Glutamatergic neuron (in vitro differentiated cells): ENCODE results near the gene LRFN3. TPM values are rescaled to one million over a fixed set of nuclear protein-coding genes. Genes with fewer than 3 reads are reported as not detected.
"Not testable (repeated sequence)": the region's sequence is repeated elsewhere in the genome, so short reads cannot be mapped to it uniquely, and the experiment has no call there.

Experiments used
- DNase-seq: peaks from one replicate; pipeline ENCODE4 v3.0.0; 2022
- H3K27ac Mint-ChIP-seq: one replicate; pipeline ENCODE4 v1.8.0; 2020; ENCODE audit warnings: mild to moderate bottlenecking, mixed read lengths, inconsistent platforms; ENCODE audit not compliant: unreplicated experiment
- H3K27me3 Mint-ChIP-seq: one replicate; pipeline ENCODE4 v1.8.0; 2020; ENCODE audit warnings: mild to moderate bottlenecking, moderate library complexity, mixed read lengths, inconsistent platforms; ENCODE audit not compliant: unreplicated experiment
- H3K36me3 Mint-ChIP-seq: one replicate; pipeline ENCODE4 v1.8.0; 2020; ENCODE audit warnings: mild to moderate bottlenecking, mixed read lengths, inconsistent platforms; ENCODE audit not compliant: unreplicated experiment
- H3K4me1 Mint-ChIP-seq: one replicate; pipeline ENCODE4 v1.8.0; 2020; ENCODE audit warnings: mild to moderate bottlenecking, low read depth, mixed read lengths, inconsistent platforms; ENCODE audit not compliant: unreplicated experiment
- H3K4me3 Mint-ChIP-seq: one replicate; pipeline ENCODE4 v1.8.0; 2020; ENCODE audit warnings: mild to moderate bottlenecking, mixed read lengths, inconsistent platforms; ENCODE audit not compliant: unreplicated experiment
- H3K9me3 Mint-ChIP-seq: one replicate; pipeline ENCODE4 v1.8.0; 2020; ENCODE audit warnings: mild to moderate bottlenecking, moderate library complexity, mixed read lengths, inconsistent platforms; ENCODE audit not compliant: unreplicated experiment
- total RNA-seq: library from RNA; stranded (reverse); fragmentation: NEBNext Ultra II Directional; extraction: Animal tissue kit (Norgen Biotek cat#: 25700); gene quantifications from one replicate; pipeline ENCODE4 v1.2.1, GENCODE V29; 2021; ENCODE audit not compliant: unreplicated experiment
- TF ChIP-seq, protein P1 (sequence below): fragments of 200-600 bp; sonication (generic); IDR thresholded peaks from one replicate; pipeline ENCODE4 v1.5.0; 2021; ENCODE audit not compliant: partially characterized antibody, unreplicated experiment

Gene LRFN3
- total RNA-seq, 1 donor from 2014 or later = 40.6 TPM

DNA sequence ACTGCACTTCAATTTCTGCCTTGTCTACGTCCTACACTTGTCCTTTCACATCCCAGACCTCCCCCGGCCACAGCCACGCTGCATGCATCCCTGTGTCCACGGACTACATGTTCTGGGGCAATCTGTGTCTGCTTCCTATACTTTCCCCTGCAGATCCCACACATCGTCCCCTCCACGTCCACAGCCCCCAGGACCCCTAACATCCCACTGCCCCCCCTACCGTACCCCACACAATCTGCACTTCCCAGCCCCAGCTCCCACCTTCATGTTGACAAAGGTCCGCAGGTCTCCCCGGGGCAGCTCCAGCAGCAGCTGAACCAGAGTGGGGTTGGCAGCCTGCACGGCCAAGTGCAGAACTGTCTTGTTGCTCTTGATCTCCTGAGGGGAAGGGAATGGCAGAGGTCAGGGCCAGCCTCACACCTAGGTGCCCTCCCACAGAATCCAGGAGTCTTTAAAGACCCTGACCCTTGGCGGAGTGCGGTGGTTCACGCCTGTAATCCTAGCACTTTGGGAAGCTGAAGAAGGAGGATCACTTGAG lies 46.0 kb upstream of the LRFN3 start:
- no peak overlapping the region for H3K4me3 Mint-ChIP-seq
- no peak for DNase-seq
- peaks cover 4% of the 10 kb centered on the region for H3K27me3 Mint-ChIP-seq
- TF ChIP-seq, protein P1, sequence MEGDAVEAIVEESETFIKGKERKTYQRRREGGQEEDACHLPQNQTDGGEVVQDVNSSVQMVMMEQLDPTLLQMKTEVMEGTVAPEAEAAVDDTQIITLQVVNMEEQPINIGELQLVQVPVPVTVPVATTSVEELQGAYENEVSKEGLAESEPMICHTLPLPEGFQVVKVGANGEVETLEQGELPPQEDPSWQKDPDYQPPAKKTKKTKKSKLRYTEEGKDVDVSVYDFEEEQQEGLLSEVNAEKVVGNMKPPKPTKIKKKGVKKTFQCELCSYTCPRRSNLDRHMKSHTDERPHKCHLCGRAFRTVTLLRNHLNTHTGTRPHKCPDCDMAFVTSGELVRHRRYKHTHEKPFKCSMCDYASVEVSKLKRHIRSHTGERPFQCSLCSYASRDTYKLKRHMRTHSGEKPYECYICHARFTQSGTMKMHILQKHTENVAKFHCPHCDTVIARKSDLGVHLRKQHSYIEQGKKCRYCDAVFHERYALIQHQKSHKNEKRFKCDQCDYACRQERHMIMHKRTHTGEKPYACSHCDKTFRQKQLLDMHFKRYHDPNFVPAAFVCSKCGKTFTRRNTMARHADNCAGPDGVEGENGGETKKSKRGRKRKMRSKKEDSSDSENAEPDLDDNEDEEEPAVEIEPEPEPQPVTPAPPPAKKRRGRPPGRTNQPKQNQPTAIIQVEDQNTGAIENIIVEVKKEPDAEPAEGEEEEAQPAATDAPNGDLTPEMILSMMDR = no peak
- peak overlapping the region; percentile 83 for H3K27ac Mint-ChIP-seq
- H3K9me3 Mint-ChIP-seq = peaks cover 1% of the 10 kb centered on the region
- peaks cover 12% of the 10 kb centered on the region for H3K36me3 Mint-ChIP-seq
- peaks cover 9% of the 10 kb centered on the region for H3K4me1 Mint-ChIP-seq

DNA sequence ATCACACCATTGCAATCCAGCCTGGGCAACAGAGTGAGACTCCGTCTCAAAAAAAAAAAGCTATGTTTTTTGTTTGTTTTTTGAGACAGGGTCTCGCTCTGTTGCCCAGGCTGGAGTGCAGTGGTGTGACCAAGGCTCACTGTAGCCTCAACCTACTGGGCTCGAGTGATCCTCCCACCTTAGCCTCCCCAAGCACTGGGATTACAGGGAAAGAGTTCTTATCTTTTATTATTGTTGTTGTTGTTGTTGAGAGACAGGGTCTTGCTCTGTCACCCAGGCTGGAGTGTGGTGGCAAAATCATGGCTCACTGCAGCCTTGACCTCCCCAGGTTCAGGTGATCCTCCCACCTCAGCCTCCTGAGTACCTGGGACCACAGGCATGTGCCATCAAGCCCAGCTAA lies 44.4 kb upstream of the LRFN3 start:
- H3K4me1 Mint-ChIP-seq, H3K9me3 Mint-ChIP-seq, DNase-seq, H3K27ac Mint-ChIP-seq, H3K4me3 Mint-ChIP-seq, H3K27me3 Mint-ChIP-seq: not testable (repeated sequence)
- peaks cover 12% of the 10 kb centered on the region for H3K36me3 Mint-ChIP-seq

DNA sequence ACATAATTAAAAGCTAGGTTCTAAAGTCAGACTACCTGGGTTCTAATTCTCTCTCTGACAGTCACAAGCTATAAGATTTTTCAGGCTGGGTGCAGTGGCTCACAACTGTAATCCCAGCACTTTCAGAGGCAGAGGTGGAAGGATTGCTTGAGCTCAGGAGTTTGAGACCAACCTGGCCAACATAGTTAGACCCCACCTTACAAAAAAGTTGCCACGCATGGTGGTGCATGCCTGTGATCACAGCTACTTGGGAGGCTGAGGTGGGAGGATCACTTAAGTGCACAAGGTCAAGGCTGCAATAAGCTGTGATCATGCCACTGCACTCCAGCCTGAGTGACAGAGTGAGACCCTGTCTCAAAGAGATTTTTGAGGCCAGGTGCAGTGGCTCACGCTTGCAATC lies 41.8 kb upstream of the LRFN3 start:
- no peaks in the 10 kb centered on the region for H3K9me3 Mint-ChIP-seq
- H3K4me1 Mint-ChIP-seq = peaks cover 11% of the 10 kb centered on the region
- H3K4me3 Mint-ChIP-seq = no peak overlapping the region
- TF ChIP-seq, protein P1 = no peak
- H3K27me3 Mint-ChIP-seq = peaks cover 5% of the 10 kb centered on the region
- no peak for DNase-seq
- H3K27ac Mint-ChIP-seq = no peak overlapping the region
- H3K36me3 Mint-ChIP-seq = peaks cover 3% of the 10 kb centered on the region

DNA sequence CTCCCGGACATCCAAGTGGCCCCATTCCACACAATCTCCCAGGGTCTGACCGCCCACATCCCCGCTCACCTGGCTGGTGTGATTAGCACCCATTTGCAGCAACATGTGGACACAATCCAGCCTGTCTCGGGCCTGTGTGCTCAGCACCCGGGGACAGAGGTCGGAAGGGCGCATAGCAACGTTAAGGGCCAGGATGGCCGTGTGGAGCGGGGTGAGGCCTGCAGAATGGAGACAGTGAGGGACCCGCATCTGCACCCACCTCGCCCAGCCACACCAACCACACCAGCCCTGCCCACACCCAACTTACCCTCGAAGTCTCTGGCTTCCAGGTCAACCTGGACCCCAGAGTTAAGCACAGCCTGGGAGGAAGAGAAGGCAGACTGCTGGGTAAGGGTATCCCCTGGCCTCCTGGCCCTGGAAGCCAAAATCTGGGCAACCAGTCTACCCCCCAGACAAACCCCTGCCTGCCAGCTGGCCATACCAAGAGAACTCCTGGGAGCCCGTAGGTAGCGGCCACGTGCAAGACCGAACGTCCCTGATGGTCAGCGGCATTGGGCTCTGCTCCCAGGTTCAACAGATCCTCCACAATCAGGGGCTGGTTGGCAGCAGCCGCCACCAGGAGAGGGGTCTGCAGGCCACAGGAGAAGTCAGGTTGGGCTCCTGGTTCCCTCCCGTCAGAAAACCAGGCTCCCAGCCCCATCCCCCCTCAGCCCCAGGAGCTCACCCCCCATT lies 40.1 kb upstream of the LRFN3 start:
- no peaks in the 10 kb centered on the region for H3K36me3 Mint-ChIP-seq
- H3K4me1 Mint-ChIP-seq = peaks cover 4% of the 10 kb centered on the region
- no peaks in the 10 kb centered on the region for H3K9me3 Mint-ChIP-seq
- no peak for DNase-seq
- H3K27me3 Mint-ChIP-seq = peaks cover 3% of the 10 kb centered on the region
- no peak overlapping the region for H3K4me3 Mint-ChIP-seq
- TF ChIP-seq, protein P1 = no peak
- H3K27ac Mint-ChIP-seq = no peak overlapping the region

DNA sequence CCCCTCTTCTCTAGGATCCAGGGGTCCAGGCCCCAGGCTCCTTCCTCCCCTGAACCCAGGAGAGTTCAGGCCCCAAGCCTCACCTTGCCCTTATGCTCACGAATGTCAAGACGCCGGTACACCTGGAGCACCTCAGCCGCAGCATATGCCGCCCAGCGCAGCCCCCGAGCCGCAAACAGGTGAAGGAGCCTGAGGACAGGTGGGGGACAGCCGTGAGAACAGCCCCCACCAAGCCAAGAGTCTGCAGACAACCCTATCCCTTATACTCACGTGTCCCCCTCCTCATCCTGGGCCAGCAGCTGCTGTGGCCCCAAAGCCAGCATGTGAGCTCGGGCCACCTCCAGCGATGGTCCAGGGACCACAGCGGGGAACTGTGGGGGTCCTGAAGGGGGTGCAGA lies 39.5 kb upstream of the LRFN3 start:
- Mint-ChIP-seq H3K36me3 (no peaks in the 10 kb centered on the region), H3K4me3 (no peak overlapping the region), H3K4me1 (peaks cover 4% of the 10 kb centered on the region), H3K9me3 (no peaks in the 10 kb centered on the region), H3K27me3 (peaks cover 3% of the 10 kb centered on the region), H3K27ac (no peak overlapping the region)
- DNase-seq = no peak
- TF ChIP-seq, protein P1 = no peak
